Smooth muscle cell (in vitro differentiated cells): ENCODE measurements around the gene NOL11. TPM values are rescaled to one million over a fixed set of nuclear protein-coding genes. Genes with fewer than 3 reads are reported as not detected.

Source experiments
- DNase-seq: peaks from one replicate; lab custom pipeline; 2025; ENCODE audit not compliant: unreplicated experiment; lab: John Stamatoyannopoulos, UW
- H2AFZ ChIP-seq: fragments of 200-600 bp; sonication (generic); 2 replicates; pipeline ENCODE4 v1.6.0; 2016; ENCODE audit warnings: antibody characterized with exemption, low read depth, mild to moderate bottlenecking
- H3F3A ChIP-seq: fragments of 200-600 bp; sonication (generic); 2 replicates; pipeline ENCODE4 v1.6.0; 2017; ENCODE audit warnings: antibody characterized with exemption, low read depth
- H3K27ac ChIP-seq: fragments of 200-600 bp; sonication (generic); 2 replicates; pipeline ENCODE4 v1.5.1; 2016; ENCODE audit warnings: low read depth, mild to moderate bottlenecking
- H3K27me3 ChIP-seq: fragments of 200-600 bp; sonication (generic); 2 replicates; pipeline ENCODE4 v1.6.1; 2016; ENCODE audit warnings: low read depth, mild to moderate bottlenecking
- H3K36me3 ChIP-seq: fragments of 200-600 bp; sonication (generic); 2 replicates; pipeline ENCODE4 v1.5.1; 2016; ENCODE audit warnings: low read depth
- H3K4me1 ChIP-seq: fragments of 200-600 bp; sonication (generic); 2 replicates; pipeline ENCODE4 v1.5.1; 2016; ENCODE audit warnings: low read depth
- H3K4me2 ChIP-seq: fragments of 200-600 bp; sonication (generic); 2 replicates; pipeline ENCODE4 v1.6.0; 2016; ENCODE audit warnings: mild to moderate bottlenecking
- H3K4me3 ChIP-seq: fragments of 200-600 bp; sonication (generic); 2 replicates; pipeline ENCODE4 v1.5.1; 2016; ENCODE audit warnings: mild to moderate bottlenecking
- H3K79me2 ChIP-seq: fragments of 200-600 bp; sonication (generic); 2 replicates; pipeline ENCODE4 v1.6.0; 2016; ENCODE audit warnings: low read depth, mild to moderate bottlenecking
- H3K9ac ChIP-seq: fragments of 200-600 bp; sonication (generic); 2 replicates; pipeline ENCODE4 v1.6.0; 2016; ENCODE audit warnings: low read depth
- H3K9me3 ChIP-seq: fragments of 200-600 bp; sonication (generic); replicated peaks from 2 replicates; pipeline ENCODE4 v1.5.1; 2016; ENCODE audit warnings: low read depth
- H4K20me1 ChIP-seq: fragments of 200-600 bp; sonication (generic); 2 replicates; pipeline ENCODE4 v1.6.0; 2016; ENCODE audit warnings: low read depth
- WGBS: methylation state at CpG from one replicate; pipeline ENCODE4 v1.1.7; 2016; ENCODE audit warnings: low lambda C conversion rate; 5-methylcytosine and 5-hydroxymethylcytosine counted together
- polyA plus RNA-seq: library from polyadenylated mRNA; unstranded; fragments of >200 nt; fragmentation: Nextera tagmentation; extraction: Ambion mirVana; gene quantifications from 2 replicates; pipeline ENCODE4 v1.2.1, GENCODE V29; 2016
- total RNA-seq: library from RNA; depleted of rRNA; stranded (reverse); fragments of >200 nt; gene quantifications from 2 replicates; pipeline ENCODE4 v1.2.3, GENCODE V29; 2014
- TF ChIP-seq, protein P1 (sequence below): fragments of 200-600 bp; sonication (generic); IDR thresholded peaks from 2 replicates; pipeline ENCODE4 v1.5.1; 2017; ENCODE audit warnings: borderline replicate concordance, mild to moderate bottlenecking, antibody characterized with exemption; ENCODE audit not compliant: insufficient read depth, poor library complexity, severe bottlenecking

The NOL11 gene
- total and polyA plus RNA-seq, 2 experiments from 2014 or later: 20.7 to 50.1 TPM

DNA sequence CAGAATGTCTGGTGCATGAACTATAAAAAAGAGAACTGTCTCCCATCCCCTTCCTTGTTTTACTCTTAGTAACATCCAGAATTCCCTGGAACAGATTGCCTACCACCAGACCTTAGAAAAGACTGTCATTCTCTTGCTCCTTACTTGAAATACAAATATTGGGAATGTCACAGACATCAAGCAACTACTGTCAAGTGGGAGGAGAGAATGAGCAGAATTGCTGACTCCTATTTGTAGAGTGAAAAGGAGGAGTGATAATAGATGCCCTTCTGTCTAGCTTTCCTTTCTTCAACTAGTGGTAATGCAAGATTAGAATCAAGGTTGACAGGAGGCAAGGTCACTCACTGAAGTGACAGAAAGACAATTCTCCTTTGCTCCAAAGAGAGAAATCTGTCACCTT, 23.9 kb upstream of the NOL11 start:
- H3K4me1 ChIP-seq: no peaks in the 10 kb centered on the region
- no peaks in the 10 kb centered on the region for H3K36me3 ChIP-seq
- H3K27ac ChIP-seq: no peak overlapping the region
- H3K9me3 ChIP-seq: no peaks in the 10 kb centered on the region
- H3K4me2 ChIP-seq: no peak overlapping the region
- H3F3A ChIP-seq: no peaks in the 10 kb centered on the region
- no peak overlapping the region for H2AFZ ChIP-seq
- TF ChIP-seq, protein P1, sequence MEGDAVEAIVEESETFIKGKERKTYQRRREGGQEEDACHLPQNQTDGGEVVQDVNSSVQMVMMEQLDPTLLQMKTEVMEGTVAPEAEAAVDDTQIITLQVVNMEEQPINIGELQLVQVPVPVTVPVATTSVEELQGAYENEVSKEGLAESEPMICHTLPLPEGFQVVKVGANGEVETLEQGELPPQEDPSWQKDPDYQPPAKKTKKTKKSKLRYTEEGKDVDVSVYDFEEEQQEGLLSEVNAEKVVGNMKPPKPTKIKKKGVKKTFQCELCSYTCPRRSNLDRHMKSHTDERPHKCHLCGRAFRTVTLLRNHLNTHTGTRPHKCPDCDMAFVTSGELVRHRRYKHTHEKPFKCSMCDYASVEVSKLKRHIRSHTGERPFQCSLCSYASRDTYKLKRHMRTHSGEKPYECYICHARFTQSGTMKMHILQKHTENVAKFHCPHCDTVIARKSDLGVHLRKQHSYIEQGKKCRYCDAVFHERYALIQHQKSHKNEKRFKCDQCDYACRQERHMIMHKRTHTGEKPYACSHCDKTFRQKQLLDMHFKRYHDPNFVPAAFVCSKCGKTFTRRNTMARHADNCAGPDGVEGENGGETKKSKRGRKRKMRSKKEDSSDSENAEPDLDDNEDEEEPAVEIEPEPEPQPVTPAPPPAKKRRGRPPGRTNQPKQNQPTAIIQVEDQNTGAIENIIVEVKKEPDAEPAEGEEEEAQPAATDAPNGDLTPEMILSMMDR: no peak
- no peak for DNase-seq
- H3K9ac ChIP-seq: no peak overlapping the region
- H3K79me2 ChIP-seq: no peaks in the 10 kb centered on the region
- no peak overlapping the region for H3K4me3 ChIP-seq
- H3K27me3 ChIP-seq: no peaks in the 10 kb centered on the region
- H4K20me1 ChIP-seq: no peaks in the 10 kb centered on the region

DNA sequence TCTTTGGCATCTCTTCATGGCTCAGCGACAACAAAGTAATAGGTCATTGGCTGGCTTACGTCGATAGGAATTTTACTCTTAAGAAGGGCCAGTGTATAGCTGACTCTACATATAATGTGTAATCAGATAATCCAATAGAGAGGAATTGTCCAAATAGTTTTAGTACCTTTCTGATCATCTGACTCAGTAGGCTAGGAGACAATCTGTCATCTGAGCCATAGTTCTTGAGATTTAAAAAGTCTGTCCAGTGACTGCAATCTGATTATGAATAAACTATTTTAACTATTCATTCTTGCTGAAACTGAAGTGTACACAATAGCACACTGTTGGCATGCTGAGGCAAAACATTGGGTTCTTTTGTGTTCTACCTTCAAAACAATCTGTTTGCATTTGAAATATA, 21.4 kb upstream of the NOL11 start:
- Histone ChIP-seq H3F3A (no peaks in the 10 kb centered on the region), H3K4me1 (no peaks in the 10 kb centered on the region), H2AFZ (no peak overlapping the region), H3K27me3 (no peaks in the 10 kb centered on the region), H3K27ac (no peak overlapping the region), H3K36me3 (no peaks in the 10 kb centered on the region), H4K20me1 (no peaks in the 10 kb centered on the region), H3K4me3 (no peak overlapping the region), H3K4me2 (no peak overlapping the region), H3K9ac (no peak overlapping the region), H3K9me3 (no peaks in the 10 kb centered on the region), H3K79me2 (no peaks in the 10 kb centered on the region)
- no peak for DNase-seq
- TF ChIP-seq, protein P1: no peak
- 93% methylated on average over 3 of the region's 3 CpGs for WGBS

DNA sequence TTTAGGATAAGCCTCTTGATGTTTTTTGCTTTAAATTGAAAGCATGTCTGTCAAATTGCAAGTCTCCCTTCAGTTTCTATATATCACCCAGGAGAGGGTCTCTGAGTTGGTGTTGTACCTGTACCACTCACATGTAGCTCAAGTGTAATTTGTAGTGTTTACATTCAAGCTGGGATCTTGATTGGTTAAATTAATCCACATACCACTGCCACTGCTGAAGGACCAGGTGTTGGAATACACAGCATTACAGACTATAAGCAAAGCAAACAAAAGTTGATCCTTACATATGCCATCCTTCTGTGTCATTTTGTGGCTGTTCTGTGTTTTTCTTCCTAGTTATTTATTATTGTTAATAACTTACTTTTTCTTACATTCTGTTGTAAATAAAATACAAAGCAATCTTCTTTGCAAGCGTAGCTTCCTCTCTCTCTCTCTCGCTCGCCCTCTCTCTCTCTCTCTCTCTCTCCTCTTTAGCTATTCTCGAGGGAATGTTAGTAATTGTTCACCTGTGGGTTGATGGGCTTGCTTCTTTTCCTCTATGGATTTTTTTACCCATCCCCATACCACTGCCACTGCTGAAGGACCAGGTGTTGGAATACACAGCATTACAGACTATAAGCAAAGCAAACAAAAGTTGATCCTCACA, 20.8 kb upstream of the NOL11 start:
- Histone ChIP-seq H3F3A (no peaks in the 10 kb centered on the region), H3K36me3 (no peaks in the 10 kb centered on the region), H3K79me2 (no peaks in the 10 kb centered on the region), H3K9me3 (no peaks in the 10 kb centered on the region), H3K27me3 (no peaks in the 10 kb centered on the region), H3K4me1 (no peaks in the 10 kb centered on the region), H4K20me1 (no peaks in the 10 kb centered on the region), H2AFZ (no peak overlapping the region), H3K9ac (no peak overlapping the region), H3K4me2 (no peak overlapping the region), H3K4me3 (no peak overlapping the region), H3K27ac (no peak overlapping the region)
- TF ChIP-seq, protein P1: no peak
- WGBS: 77% methylated on average over 4 of the region's 4 CpGs
- no peak for DNase-seq

DNA sequence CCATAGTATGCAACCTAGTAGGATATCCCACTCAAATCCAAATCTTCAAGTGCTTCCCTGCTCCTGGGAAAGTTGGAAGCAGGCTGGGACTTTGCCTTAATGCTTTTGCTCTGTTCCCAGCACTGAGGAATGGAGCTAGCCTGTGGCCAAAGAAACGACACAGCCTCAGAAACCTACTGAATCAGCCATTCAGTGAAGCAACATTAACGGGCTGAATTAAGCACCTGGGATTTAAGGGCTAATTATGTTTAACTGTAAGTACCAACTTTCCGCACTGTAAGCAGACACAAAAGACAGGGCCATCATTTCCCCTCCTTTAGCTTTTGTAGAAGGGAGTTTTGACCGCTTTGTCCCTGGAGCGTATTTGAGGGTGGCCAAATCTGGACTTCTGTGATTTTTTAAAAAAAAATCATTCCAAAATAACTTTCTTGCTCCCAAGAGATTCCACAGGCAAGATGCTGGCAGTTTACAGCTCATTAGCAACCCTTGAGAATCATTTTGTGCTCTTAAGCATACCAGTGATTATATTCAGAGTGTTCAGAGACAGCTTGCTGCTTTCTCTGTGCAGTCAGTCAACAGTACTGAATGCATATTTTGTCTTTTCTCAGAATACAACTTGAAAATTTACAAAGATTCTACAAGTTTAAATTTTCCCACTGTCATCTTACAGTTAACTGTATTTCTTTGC, 17.6 kb upstream of the NOL11 start:
- TF ChIP-seq, protein P1: no peak
- Histone ChIP-seq H3K9ac (no peak overlapping the region), H3K4me3 (no peak overlapping the region), H3F3A (no peaks in the 10 kb centered on the region), H2AFZ (no peak overlapping the region), H3K27ac (no peak overlapping the region), H3K27me3 (no peaks in the 10 kb centered on the region), H3K36me3 (no peaks in the 10 kb centered on the region), H3K4me2 (no peak overlapping the region), H3K9me3 (no peaks in the 10 kb centered on the region), H3K4me1 (no peaks in the 10 kb centered on the region), H3K79me2 (no peaks in the 10 kb centered on the region), H4K20me1 (no peaks in the 10 kb centered on the region)
- 86% methylated on average over 5 of the region's 5 CpGs for whole genome bisulfite sequencing
- no peak for DNase-seq
